HEK293T (cell line): ENCODE measurements around the gene LRIG3.

Source experiments
- CTCF ChIA-PET: fragments of 350-600 bp; formaldehyde crosslinking; extraction: SDS; loops from one replicate; lab custom pipeline; 2021; ENCODE audit warnings: antibody characterized with exemption, inconsistent platforms; lab: Yijun Ruan, JAX
- POLR2A ChIA-PET: fragments of 350-600 bp; formaldehyde crosslinking; extraction: SDS; loops from one replicate; lab custom pipeline; 2020; ENCODE audit warnings: antibody characterized with exemption, inconsistent platforms; lab: Yijun Ruan, JAX
- DNase-seq: peaks from one replicate; pipeline ENCODE4 v3.0.0; 2012; ENCODE audit warnings: mixed read lengths; ENCODE audit errors: extremely low spot score
- ARNT ChIP-seq: fragments of 450-650 bp; IDR thresholded peaks from 2 replicates; pipeline ENCODE4 v1.6.1; 2017; ENCODE audit warnings: mild to moderate bottlenecking
- BHLHE40 ChIP-seq: fragments of 450-650 bp; IDR thresholded peaks from 2 replicates; pipeline ENCODE4 v1.6.1; 2016; ENCODE audit warnings: mild to moderate bottlenecking, moderate library complexity, borderline replicate concordance
- CTBP1 ChIP-seq: fragments of 450-650 bp; IDR thresholded peaks from 2 replicates; pipeline ENCODE4 v1.6.1; 2016; ENCODE audit warnings: borderline replicate concordance
- ELF4 ChIP-seq: fragments of 450-650 bp; IDR thresholded peaks from 2 replicates; pipeline ENCODE4 v1.6.1; 2017; ENCODE audit warnings: antibody characterized with exemption
- FOXA1 ChIP-seq: fragments of 450-650 bp; IDR thresholded peaks from 2 replicates; pipeline ENCODE4 v1.6.1; 2016; ENCODE audit warnings: mild to moderate bottlenecking
- FOXK2 ChIP-seq: fragments of 450-650 bp; IDR thresholded peaks from 2 replicates; pipeline ENCODE4 v1.6.1; 2016; ENCODE audit warnings: mild to moderate bottlenecking
- FOXM1 ChIP-seq: fragments of 450-650 bp; IDR thresholded peaks from 2 replicates; pipeline ENCODE4 v1.6.1; 2017; ENCODE audit warnings: mild to moderate bottlenecking, borderline replicate concordance
- HDGF ChIP-seq: fragments of 450-650 bp; IDR thresholded peaks from 2 replicates; pipeline ENCODE4 v1.6.1; 2017; ENCODE audit warnings: antibody characterized with exemption, borderline replicate concordance
- L3MBTL2 ChIP-seq: fragments of 450-650 bp; conservative IDR thresholded peaks from 2 replicates; pipeline ENCODE4 v1.6.1; 2016; ENCODE audit warnings: mild to moderate bottlenecking
- LEF1 ChIP-seq: fragments of 450-650 bp; IDR thresholded peaks from 2 replicates; pipeline ENCODE4 v1.6.1; 2017; ENCODE audit warnings: mild to moderate bottlenecking, borderline replicate concordance
- NFRKB ChIP-seq: fragments of 450-650 bp; IDR thresholded peaks from 2 replicates; pipeline ENCODE4 v1.6.1; 2016; ENCODE audit warnings: mild to moderate bottlenecking, moderate library complexity
- PKNOX1 ChIP-seq: fragments of 450-650 bp; IDR thresholded peaks from 2 replicates; pipeline ENCODE4 v1.6.1; 2016
- SP1 ChIP-seq: fragments of 450-650 bp; IDR thresholded peaks from 2 replicates; pipeline ENCODE4 v1.6.1; 2017
- SUZ12 ChIP-seq: fragments of 450-650 bp; IDR thresholded peaks from 2 replicates; pipeline ENCODE4 v1.6.1; 2016; ENCODE audit warnings: mild to moderate bottlenecking
- TARDBP ChIP-seq: fragments of 450-650 bp; IDR thresholded peaks from 2 replicates; pipeline ENCODE4 v1.6.1; 2016
- ZNF384 ChIP-seq: fragments of 450-650 bp; IDR thresholded peaks from 2 replicates; pipeline ENCODE4 v1.6.1; 2016

The LRIG3 gene

DNA sequence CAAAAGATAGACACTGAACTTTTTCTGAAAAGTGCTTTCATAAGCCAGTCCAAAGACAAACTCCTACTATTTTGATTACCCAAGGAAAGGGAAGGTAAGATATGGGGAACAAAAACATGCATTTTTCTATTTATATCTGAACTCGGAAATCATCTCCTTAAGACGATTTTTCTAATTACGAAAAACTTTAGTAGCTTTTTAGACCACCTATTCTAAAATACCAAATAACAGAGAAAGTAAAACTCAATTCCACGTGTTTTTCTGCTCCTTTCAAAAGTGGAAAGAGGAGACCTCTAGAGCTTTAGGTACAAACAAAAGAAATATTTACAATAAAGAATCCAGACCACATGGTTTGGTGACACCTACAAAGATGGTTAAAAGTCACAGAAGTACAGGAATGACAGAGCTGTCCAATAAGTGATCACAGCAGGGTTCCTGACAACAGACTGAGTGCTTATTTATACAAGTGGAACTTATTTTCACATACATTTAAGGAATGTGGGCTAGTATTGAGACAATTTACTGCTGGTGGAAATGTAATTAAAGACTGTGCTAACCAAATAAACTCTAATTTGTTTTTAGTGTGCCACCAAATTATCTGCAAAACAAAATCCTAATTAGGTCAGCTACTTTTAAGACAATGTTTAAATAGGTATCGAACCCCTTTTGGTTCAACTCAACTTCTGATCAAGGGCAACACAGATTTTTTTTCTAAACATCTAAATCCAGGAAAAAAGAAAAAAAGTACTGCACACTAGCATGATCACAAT is 2.4 kb downstream of the LRIG3 start:
- no peak for DNase-seq
- TF ChIP-seq ARNT (0 out of 2 replicates have a peak, but pooled peaks have one; percentile 38), HDGF (no peak), CTBP1 (peak; percentile 68; the same call in 1 of the 2 replicates), NFRKB (no peak), PKNOX1 (peak; percentile 75)
- ChIA-PET POLR2A (interaction anchor here (1.1 to 1.2 kb wide), 2 partner anchors 23 to 160 kb away, joined by 3 read pairs; no protein-coding TSS in a partner anchor), CTCF (interaction anchor here (0.7 kb wide), 1 partner anchor 155 kb away, joined by 4 read pairs; no protein-coding TSS in a partner anchor)

GRCh38 chr12:58916921-58917511 is 3.3 kb downstream of the LRIG3 start:
- TF ChIP-seq TARDBP (no peak), PKNOX1 (peak; percentile 89), ARNT (peak; percentile 88), FOXK2 (no peak), CTBP1 (peak; percentile 43; the same call in 1 of the 2 replicates), LEF1 (no peak)
- POLR2A ChIA-PET = interaction anchor here (1.1 to 1.2 kb wide), 2 partner anchors 22 to 161 kb away, joined by 3 read pairs; no protein-coding TSS in a partner anchor
- CTCF ChIA-PET = no interaction called here
- DNase-seq = no peak

DNA sequence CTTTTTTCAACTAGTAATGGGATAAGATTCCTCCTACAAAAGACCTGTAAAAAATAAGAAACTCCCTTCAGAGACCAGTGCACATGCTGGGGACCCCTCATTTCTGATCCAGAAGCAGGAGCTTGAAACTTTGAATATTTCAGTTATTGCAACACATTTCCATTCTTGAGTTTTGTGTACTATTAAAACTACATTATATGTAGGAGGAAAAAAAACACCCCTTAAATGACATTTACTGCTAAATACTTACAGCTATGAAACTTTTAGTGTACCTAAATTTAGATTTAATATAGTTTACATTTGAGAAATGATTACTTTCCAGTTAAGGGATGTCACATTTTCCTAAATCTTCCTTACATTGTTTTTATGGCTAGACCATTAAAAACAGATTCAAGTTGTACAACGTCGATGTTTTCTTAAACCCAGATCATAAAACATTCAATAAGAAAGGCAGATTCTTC is 4.1 kb downstream of the LRIG3 start:
- no peak for DNase-seq
- ChIA-PET POLR2A (no interaction called here), CTCF (no interaction called here)
- TF ChIP-seq PKNOX1 (peak; percentile 69), ELF4 (no peak), FOXM1 (no peak), ARNT (no peak), SUZ12 (no peak), CTBP1 (no peak), FOXK2 (no peak), NFRKB (no peak), ZNF384 (no peak)

DNA sequence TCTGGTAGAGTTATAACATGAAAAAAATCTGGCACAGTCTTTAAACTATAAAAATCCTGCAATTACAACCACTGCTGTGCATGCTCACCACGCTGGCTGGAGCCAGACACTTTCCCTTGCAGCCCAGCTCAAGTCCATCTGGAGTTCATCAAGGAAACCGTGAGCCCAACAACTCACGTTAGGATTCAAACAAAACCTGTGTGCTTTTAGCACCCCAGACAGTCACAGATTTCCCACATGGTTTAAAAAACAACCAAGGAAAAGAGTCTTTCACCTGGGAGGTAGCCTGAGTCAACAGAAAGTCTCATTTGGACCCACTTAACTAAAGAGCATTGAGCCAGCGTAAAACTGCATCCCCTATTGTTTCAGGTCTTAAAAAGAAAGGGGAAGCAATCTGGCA is 4.7 kb downstream of the LRIG3 start:
- DNase-seq = no peak
- CTCF ChIA-PET = no interaction called here

GRCh38 chr12:58915037-58915436 is 5.3 kb downstream of the LRIG3 start:
- ChIA-PET CTCF (no interaction called here), POLR2A (no interaction called here)
- DNase-seq = no peak
- TF ChIP-seq HDGF (no peak), ARNT (no peak), FOXM1 (no peak), CTBP1 (no peak), FOXA1 (no peak), SP1 (no peak), PKNOX1 (no peak), ELF4 (no peak), LEF1 (no peak), NFRKB (no peak), L3MBTL2 (no peak), BHLHE40 (no peak), SUZ12 (no peak), TARDBP (no peak), FOXK2 (no peak), ZNF384 (no peak)

More for the DNA sequence above, 4.7 kb downstream of the LRIG3 start:
- TF ChIP-seq FOXM1 = no peak
- no peak for TF ChIP-seq LEF1
- TF ChIP-seq ZNF384 = no peak
- TF ChIP-seq SP1 = no peak
- TF ChIP-seq PKNOX1 = no peak
- no peak for TF ChIP-seq TARDBP
- TF ChIP-seq L3MBTL2 = no peak
- TF ChIP-seq CTBP1 = no peak
- TF ChIP-seq FOXA1 = no peak
- no peak for TF ChIP-seq NFRKB
- no peak for TF ChIP-seq ELF4
- TF ChIP-seq HDGF = no peak
- no peak for TF ChIP-seq FOXK2
- no peak for TF ChIP-seq ARNT
- no peak for TF ChIP-seq SUZ12
- TF ChIP-seq BHLHE40 = no peak
- POLR2A ChIA-PET = no interaction called here
